Measurements from ENCODE around the gene ANKZF1. TPM values are rescaled to one million over a fixed set of nuclear protein-coding genes. Genes with fewer than 3 reads are reported as not detected.

Gene ANKZF1
- total RNA-seq, 1 donor from 2014 or later, result 43.8 TPM

GRCh38 chr2:219272356-219272755 is 42.8 kb downstream of the ANKZF1 start:
- no peak overlapping the region for H3K4me2 ChIP-seq (ENCODE audit: low read length)
- H3K79me2 ChIP-seq (ENCODE audit: insufficient read depth, low read length), result no peaks in the 10 kb centered on the region
- Mint-ChIP-seq H3K36me3 (ENCODE audit: low read depth, unreplicated experiment) (no peaks in the 10 kb centered on the region), H3K9me3 (ENCODE audit: unreplicated experiment) (no peaks in the 10 kb centered on the region), H3K4me1 (ENCODE audit: low read depth, unreplicated experiment) (peaks cover 22% of the 10 kb centered on the region), H3K27me3 (ENCODE audit: low read depth, unreplicated experiment) (peaks cover 8% of the 10 kb centered on the region), H3K27ac (ENCODE audit: unreplicated experiment) (peak overlapping the region; percentile 3), H3K4me3 (ENCODE audit: unreplicated experiment) (no peak overlapping the region)
- TF ChIP-seq EZH2 (IDR thresholded peaks at IDR 0.05; ENCODE audit: insufficient read depth, low read length) (no peak), CTCF (IDR thresholded peaks at IDR 0.05; ENCODE audit: insufficient read depth, low read depth, low read length) (no peak)
- H3K9ac ChIP-seq (ENCODE audit: low read length), result no peak overlapping the region
- FAIRE-seq, result no peak
- H3K27me3 ChIP-seq (ENCODE audit: insufficient read depth, low read length), result no peaks in the 10 kb centered on the region
- no peaks in the 10 kb centered on the region for H3K36me3 ChIP-seq (ENCODE audit: insufficient read depth, low read length)
- H3K4me3 ChIP-seq (ENCODE audit: insufficient read depth, low read depth, low read length), result no peak overlapping the region
- peaks cover 19% of the 10 kb centered on the region for H3K4me1 ChIP-seq (ENCODE audit: insufficient read depth, low read length)
- no peaks in the 10 kb centered on the region for H4K20me1 ChIP-seq (ENCODE audit: insufficient read depth, low read length)
- no peak overlapping the region for H2AFZ ChIP-seq (ENCODE audit: low read depth, low read length)
- DNase-seq (ENCODE audit: low read depth), result no peak
- H3K27ac ChIP-seq (ENCODE audit: low read depth, low read length), result no peak overlapping the region
- no peaks in the 10 kb centered on the region for H3K9me3 ChIP-seq (ENCODE audit: insufficient read depth, low read depth, low read length)

GRCh38 chr2:219272995-219273394 is 43.4 kb downstream of the ANKZF1 start:
- Histone ChIP-seq H3K79me2 (ENCODE audit: insufficient read depth, low read length) (no peaks in the 10 kb centered on the region), H2AFZ (ENCODE audit: low read depth, low read length) (no peak overlapping the region), H4K20me1 (ENCODE audit: insufficient read depth, low read length) (no peaks in the 10 kb centered on the region), H3K4me2 (ENCODE audit: low read length) (no peak overlapping the region), H3K27ac (ENCODE audit: low read depth, low read length) (peak overlapping the region; percentile 97), H3K36me3 (ENCODE audit: insufficient read depth, low read length) (no peaks in the 10 kb centered on the region), H3K9ac (ENCODE audit: low read length) (no peak overlapping the region), H3K4me1 (ENCODE audit: insufficient read depth, low read length) (peaks cover 25% of the 10 kb centered on the region), H3K27me3 (ENCODE audit: insufficient read depth, low read length) (no peaks in the 10 kb centered on the region), H3K4me3 (ENCODE audit: insufficient read depth, low read depth, low read length) (no peak overlapping the region), H3K9me3 (ENCODE audit: insufficient read depth, low read depth, low read length) (no peaks in the 10 kb centered on the region)
- DNase-seq (ENCODE audit: low read depth) (no peak), FAIRE-seq (no peak)
- Mint-ChIP-seq H3K27ac (ENCODE audit: unreplicated experiment) (no peak overlapping the region), H3K4me3 (ENCODE audit: unreplicated experiment) (no peak overlapping the region), H3K4me1 (ENCODE audit: low read depth, unreplicated experiment) (peaks cover 26% of the 10 kb centered on the region), H3K36me3 (ENCODE audit: low read depth, unreplicated experiment) (no peaks in the 10 kb centered on the region), H3K9me3 (ENCODE audit: unreplicated experiment) (no peaks in the 10 kb centered on the region), H3K27me3 (ENCODE audit: low read depth, unreplicated experiment) (peaks cover 7% of the 10 kb centered on the region)
- TF ChIP-seq CTCF (IDR thresholded peaks at IDR 0.05; ENCODE audit: insufficient read depth, low read depth, low read length) (no peak), EZH2 (IDR thresholded peaks at IDR 0.05; ENCODE audit: insufficient read depth, low read length) (no peak)

DNA sequence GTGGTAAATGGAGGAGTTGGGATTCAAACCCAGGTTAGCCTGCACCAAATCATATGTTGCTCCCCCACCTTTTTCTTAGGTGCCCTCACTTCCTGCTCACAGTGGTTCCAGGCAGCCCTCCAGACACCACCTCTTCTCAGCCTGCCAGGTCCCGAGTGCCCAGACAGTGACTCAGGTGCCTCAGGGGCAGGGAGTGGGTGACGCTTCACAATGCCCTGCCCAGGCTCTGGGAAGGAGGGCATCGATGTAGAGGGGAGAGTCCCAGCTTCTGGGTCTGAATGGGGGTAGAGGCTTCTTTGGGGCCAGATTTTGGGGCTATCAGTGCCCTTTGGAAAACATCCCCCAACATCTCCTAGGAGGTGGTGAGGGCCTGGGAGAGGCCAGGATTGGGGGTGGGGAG is 44.3 kb downstream of the ANKZF1 start:
- H4K20me1 ChIP-seq (ENCODE audit: insufficient read depth, low read length), result no peaks in the 10 kb centered on the region
- H3K4me3 Mint-ChIP-seq (ENCODE audit: unreplicated experiment), result peak overlapping the region; percentile 51
- H3K4me2 ChIP-seq (ENCODE audit: low read length), result peak overlapping the region; percentile 79
- peak overlapping the region; percentile 98 for H3K27ac Mint-ChIP-seq (ENCODE audit: unreplicated experiment)
- H3K4me1 ChIP-seq (ENCODE audit: insufficient read depth, low read length), result peaks cover 33% of the 10 kb centered on the region
- no peaks in the 10 kb centered on the region for H3K79me2 ChIP-seq (ENCODE audit: insufficient read depth, low read length)
- DNase-seq (ENCODE audit: low read depth) (peak; percentile 52), FAIRE-seq (no peak)
- H2AFZ ChIP-seq (ENCODE audit: low read depth, low read length), result peak overlapping the region; percentile 35
- H3K36me3 Mint-ChIP-seq (ENCODE audit: low read depth, unreplicated experiment), result no peaks in the 10 kb centered on the region
- no peaks in the 10 kb centered on the region for H3K27me3 ChIP-seq (ENCODE audit: insufficient read depth, low read length)
- no peak for TF ChIP-seq EZH2 (IDR thresholded peaks at IDR 0.05; ENCODE audit: insufficient read depth, low read length)
- H3K9ac ChIP-seq (ENCODE audit: low read length), result peak overlapping the region; percentile 83
- no peaks in the 10 kb centered on the region for H3K9me3 ChIP-seq (ENCODE audit: insufficient read depth, low read depth, low read length)
- no peaks in the 10 kb centered on the region for H3K9me3 Mint-ChIP-seq (ENCODE audit: unreplicated experiment)
- peaks cover 34% of the 10 kb centered on the region for H3K4me1 Mint-ChIP-seq (ENCODE audit: low read depth, unreplicated experiment)
- H3K36me3 ChIP-seq (ENCODE audit: insufficient read depth, low read length), result no peaks in the 10 kb centered on the region
- H3K4me3 ChIP-seq (ENCODE audit: insufficient read depth, low read depth, low read length), result peak overlapping the region; percentile 8
- peak overlapping the region; percentile 97 for H3K27ac ChIP-seq (ENCODE audit: low read depth, low read length)
- peaks cover 6% of the 10 kb centered on the region for H3K27me3 Mint-ChIP-seq (ENCODE audit: low read depth, unreplicated experiment)

All from astrocyte (in vitro differentiated cells and primary cell).